GM18867 (cell line): ENCODE data around the gene KCTD18.
A peak's percentile ranks its signal among the peaks of the same experiment; 100 is the strongest.

ENCODE experiments used
- ATAC-seq: cut with Tn5 transposase; IDR thresholded peaks from one replicate; pipeline ENCODE4 v1.9.1; 2021; ENCODE audit warnings: mild to moderate bottlenecking, moderate library complexity; ENCODE audit not compliant: unreplicated experiment

Gene KCTD18

DNA sequence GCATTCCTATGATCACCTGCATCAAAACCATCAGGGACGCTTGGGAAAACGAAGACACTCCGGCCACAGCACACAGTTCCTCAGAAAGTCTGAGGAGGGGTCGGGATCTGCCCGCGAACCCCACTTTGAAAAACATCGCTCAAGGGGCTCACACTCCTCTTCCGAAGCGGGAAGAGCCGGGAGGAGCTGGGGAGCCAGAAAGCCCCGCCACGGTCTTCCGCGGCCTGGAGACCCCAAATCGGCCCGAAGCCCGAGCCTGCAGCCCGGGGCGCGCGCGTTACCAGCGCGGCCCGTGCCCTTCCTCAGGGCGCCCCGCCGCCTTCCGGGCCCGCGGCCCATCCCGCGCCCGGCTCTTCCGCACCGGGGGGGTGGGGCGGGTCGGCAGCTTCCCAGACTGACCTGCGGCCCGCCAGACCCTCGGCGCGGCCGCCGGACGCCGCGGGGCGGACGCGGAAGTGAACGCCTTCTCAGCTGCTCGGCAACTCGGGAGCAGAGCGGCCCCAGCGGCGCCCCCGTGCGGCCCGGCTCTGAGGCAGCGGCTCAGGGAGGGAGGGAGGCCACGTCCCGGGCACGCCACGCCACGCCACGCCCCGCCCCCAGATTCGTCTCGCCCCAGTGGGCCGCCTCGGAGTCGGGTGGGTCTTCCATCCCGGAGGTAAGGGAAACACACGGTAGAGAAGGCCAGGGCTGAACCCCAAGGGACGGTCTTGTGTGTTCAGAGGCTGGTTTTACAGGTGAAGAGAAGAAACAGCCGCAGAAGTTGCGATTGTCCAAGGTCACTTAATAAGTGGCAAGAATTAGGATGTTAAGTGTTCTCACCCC, at the start of gene KCTD18:
Gene KCTD18, minus strand, starts transcription at position 457 of the 822 bp plus-strand sequence. CDS start 3,052 bp downstream, outside the sequence.
- peak; percentile 99 for ATAC-seq

DNA sequence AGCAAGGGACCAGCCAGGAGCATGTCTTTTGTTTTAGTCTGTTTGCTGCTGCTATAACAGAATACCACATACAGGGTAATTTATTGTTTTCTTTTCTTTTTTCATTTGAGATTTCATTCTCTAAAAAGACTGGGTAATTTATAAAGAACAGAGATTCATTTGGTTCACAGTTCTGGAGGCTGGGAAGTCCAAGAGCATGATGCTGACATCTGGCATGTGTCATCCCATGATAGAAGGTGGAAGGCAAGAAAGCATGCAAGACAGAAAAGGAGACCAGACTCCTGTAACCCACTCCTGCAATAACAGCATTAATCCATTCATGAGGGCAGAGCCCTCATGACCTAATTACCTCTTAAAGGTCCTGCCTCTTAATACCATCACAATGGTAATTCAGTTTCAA, 30.9 kb upstream of the KCTD18 start:
- ATAC-seq, result no peak

DNA sequence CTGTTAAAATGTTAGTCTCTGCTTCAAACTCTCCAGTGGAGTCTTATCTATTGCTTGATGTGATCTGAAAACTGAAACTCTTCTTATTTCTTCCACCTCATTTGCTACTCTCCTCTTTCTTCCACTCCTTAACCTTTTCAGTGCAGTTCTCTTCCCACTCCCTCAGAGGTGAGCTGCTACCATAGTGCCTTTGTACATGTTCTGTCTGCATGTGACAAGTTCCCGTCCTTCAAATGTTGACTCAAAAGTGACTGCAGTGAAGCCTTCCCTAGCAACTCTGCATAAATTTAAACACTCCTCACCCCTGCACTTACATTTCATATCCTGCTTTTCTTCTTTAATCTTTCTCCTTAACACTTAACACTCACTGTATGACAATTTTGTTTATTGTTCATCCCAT, 28.3 kb upstream of the KCTD18 start:
- ATAC-seq, result no peak

DNA sequence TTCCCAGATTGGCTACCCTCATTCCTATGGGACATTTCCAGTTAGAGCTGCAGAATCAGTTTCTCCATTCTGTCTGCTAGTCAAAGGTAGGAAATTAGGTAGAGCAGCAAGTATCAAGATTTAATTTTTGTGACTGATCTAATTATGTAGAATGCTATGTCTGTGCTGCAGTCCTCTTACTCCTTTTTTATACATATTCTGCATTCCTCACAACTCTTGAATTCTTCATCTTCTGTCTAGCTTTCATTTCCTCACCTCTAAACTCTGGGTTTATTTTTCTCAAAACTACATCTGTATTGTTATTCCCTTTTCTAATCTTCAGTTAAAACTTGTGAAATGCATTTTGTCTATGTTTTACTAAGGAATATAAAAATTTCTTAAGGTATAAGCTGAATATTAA, 24.7 kb upstream of the KCTD18 start:
- ATAC-seq, result no peak

DNA sequence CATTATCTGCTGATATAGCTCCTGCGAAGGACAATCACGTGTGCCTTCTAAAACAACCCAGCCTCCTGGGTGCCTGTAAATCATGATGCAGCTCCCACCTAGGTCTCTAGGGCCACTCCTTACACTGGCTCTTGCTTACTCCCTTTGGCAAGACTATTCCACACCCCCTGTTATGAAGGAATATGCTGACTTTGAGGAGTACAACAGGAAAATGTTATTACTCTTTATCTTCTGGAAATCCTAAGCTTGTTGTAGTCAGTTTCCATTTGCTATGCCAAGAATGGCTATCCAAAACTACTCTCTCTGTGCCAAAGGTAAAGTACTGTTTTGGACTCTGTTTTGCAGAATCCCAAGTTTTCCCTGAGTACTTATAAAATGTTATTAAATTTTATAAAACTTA, 23.9 kb upstream of the KCTD18 start:
- no peak for ATAC-seq

DNA sequence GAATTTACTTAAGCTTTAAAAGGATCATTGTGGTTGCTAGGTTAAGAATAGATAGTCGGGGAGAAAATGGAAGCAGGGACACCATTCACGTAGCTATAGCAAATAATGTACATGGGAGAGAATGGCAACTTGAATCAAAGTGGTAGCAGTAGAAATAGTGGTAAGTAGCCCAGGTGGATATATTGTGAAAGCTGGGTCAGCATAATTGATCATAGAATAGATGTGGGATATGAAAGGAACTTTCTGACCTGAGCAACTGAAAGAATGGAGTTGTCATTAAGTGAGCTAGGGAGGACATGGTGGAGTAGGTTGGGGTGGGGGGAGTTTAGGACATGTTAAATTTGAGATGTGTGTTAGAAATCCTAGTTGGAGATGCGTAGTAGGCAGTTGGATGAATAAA, 18.4 kb upstream of the KCTD18 start:
- no peak for ATAC-seq

DNA sequence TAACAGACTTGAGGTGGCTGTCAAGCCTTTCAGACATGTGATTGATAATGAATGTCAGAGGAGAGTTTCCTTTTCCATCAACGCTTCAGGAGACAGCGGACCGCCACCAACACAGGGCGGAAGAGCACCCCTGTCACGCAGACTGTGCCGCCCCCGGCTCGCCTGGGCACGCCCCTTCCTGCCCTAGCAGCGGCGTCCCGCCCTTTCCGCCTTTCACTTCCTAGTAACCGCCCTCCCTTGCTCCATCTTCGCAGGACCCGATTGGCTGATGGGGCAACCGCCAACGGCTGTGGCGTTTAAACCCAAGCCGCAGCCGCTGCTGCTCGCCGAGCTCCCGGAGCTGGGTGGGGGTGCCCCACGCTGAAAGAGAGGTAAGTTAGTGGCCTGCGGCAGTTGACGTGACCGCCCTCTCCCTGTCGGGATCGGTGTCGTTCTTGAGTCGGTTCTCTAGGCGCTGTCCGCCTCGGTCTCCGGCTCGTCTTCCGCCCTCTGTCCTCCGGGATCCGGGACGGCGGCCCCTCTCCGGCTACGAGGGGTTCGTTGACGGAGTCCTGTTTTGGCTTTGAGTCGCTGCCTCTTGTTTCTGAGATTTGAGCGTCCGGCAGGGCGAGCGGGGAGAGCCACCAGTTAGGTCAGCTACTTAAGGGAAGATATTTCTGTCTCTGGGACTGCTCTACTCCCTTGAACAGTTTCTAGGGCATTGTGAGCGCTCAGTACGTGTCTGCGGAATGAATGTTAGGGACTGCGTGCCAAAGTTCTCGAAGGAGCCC, 16.2 kb upstream of the KCTD18 start, which contains the start of gene SGO2:
Gene SGO2, plus strand, starts transcription at position 326 of the 770 bp plus-strand sequence. CDS start 6,769 bp downstream, outside the sequence.
- peak; percentile 100 for ATAC-seq

DNA sequence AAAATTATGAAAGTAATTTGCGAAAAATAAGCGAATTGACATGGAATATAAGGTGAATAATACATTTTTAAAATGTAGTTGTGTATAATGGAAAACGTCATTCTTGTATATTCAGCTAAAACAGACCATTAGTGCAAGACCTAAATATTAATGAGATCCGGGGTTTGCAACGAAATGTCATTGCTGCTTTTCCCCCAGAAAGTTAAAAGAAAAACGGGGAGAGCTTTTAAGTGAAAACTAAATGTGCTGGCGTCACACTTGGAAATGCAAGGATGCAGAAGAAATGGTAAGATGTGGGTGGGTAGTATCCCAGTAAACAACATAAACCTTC, 15.6 kb upstream of the KCTD18 start:
- no peak for ATAC-seq

DNA sequence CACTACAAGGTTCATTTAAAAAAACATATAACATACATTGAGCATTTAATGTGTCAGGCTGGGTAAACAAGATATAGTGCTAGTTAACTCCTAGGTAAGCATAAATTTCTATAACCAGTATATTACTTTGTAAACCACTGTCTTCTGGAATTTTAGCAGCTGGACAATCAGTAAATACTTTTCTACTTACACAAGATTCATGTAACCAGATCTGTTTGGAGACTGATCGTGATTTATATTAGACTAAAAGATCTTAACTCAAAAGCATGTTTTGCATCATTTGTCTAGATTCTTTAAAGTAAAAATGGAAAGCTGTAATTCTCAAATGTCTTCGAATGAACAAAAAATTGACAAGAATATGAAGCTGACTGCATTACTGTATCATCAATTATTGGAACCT, 15.2 kb upstream of the KCTD18 start:
- no peak for ATAC-seq

DNA sequence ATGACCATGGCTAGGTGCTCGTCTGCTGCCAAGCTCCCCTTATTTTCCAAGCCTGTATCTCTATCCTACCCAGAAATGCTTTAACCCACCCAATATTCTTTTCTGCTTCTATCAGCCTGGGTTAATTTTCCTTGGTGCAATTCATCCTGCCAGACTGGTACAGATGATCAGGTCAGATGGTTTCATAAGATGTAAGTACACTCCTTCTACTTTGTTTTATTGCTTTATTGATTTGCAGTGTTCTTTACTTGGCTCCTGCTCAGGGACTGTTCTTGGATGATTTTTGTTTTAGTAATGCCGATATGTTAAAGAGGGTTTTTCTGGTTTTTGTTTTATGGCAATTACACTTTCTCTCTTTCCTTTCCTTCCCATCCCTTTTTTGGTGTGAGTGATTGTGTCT, 13.7 kb upstream of the KCTD18 start:
- ATAC-seq, result no peak

DNA sequence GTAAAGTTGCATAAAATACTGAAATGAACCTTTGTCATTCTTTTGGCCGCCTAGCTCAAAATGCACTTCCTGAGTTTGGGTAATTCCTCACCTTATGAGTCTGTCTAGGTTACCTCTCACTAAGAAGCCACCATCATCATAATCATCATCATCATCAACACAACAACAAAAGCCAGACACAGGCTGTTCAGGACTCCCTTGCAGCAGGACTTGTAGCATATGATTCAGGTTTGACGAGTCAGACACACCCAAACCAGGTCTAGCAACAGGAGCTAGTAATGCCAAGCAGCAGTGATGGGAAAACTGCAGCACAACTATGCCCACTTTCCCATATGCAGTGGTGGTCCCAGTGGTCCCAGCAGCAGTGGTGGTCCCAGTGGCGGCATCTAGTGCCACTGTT, 13.3 kb upstream of the KCTD18 start:
- ATAC-seq, result no peak

DNA sequence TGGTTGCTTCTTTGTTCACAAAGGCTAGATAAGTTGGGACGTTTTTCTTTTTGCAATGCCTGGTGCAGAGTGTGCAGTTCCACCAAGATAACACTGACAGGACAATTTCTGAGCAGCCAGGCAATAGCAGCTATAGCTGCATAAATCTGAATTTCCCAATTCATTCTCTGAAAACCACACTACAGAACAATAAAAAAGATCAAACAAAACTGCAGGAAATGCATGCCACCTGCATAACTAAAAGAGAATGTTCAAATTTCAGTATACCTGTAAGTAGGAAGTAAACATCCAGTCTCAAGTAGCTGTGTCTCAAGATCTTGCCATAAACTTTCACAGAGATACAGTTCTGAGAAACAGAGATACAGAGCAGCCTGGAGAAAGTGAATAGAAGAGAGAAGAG, 5.3 kb upstream of the KCTD18 start:
- no peak for ATAC-seq

DNA sequence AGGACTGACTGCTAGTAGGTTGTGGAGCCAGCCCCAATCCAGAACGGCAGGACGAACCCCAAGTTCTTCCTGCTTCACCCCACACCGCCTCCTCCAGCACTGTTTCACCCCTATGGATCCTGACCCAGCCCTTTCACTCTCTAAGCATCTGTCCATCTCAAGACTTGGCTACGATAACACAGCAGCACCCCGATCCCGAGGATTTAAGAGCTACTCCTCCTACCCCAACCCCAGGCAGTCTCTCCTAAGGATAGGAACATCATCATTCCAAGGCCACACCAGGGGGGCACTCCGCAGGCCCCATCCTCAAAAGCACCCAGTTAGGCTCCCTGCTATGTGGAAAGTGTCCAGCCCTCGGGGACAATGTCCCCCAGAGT, 645 bp downstream of the KCTD18 start:
- ATAC-seq, result peak; percentile 2

DNA sequence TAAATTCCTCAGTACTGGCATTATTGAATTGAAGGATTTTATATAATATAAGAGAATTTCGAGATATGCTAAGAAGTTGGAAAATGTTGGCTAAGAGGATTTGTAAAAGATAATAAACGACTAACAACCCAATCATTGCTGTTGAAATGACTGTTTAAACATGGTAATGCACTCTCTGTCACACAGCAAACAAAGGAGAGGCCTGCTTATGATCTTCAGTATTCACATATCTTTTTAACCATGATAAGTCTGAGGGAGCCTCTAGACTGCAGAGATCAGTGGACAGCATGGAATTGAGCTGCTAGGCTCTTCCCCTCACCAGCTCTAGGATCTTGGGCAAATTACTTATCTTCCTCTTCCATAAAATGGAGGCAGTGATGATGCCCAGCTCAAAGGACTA, 2.7 kb downstream of the KCTD18 start:
- no peak for ATAC-seq

DNA sequence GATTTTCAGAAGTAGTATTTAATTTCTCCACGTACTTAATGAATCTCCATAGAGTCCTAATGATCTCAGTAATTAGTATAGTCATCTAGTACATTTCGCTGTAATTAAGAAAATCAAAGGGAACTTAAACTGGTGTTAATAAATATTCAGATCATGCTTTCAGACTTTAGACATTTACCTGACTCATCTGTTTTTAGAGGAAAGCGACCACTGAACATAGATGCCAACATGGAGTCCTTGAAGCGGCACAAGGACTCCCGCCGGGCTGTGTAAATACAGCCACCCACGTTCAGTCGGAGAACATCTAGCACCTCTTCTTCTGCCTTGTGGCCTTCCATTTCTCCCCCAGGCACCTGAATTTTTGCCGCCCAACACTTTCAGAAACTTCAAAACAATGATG, 3.2 kb downstream of the KCTD18 start:
- no peak for ATAC-seq

DNA sequence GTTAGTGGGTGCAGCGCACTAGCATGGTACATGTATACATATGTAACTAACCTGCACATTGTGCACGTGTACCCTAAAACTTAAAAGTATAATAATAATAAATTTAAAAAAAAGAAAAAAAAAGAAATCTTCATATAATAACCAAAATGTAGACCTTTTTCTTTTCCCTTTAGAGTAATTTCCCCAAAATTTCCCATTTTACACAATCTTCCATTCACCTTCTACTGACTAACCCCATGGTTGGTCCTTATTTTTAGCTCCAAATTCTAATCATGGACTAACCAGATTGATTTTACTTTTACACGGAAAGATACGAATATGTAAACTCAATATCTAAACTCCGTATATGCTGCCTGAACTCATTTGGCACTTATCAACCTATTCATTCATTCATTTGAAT, 7.7 kb downstream of the KCTD18 start:
- no peak for ATAC-seq

DNA sequence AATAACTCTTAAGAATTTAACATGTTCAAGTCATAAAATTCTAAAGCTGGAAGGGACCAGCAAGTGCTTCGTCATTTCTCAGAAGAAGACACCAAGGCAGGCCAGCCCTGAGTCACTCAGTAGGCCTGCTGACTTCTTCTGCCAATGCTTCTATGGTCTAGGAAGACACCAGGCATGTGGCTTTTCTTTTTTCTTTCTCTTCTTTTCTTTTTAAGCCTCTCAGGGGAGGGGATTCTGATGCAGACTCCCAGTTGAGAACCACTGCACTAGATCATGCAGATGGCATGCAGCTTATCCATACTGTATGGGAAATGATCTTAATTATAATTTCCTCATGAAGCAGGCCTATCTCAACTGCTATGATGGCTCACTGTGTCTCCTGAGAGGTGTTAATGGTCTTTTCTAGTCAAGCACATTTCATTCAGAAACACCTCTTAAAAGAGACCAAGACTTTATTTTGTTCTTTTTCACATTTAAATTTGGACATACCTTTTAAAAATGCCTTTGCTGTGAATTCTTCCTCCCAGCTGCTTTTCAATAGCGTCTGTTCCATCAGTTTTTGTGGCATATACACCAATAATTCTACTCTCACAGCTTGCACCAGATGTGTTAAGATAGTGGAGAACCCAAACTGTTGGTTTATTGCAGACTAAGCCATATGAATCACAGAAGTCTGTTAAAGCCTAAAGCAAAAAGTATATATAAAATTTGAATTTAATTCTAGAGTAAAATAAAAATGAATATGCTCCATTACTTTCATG, 11.3 kb downstream of the KCTD18 start:
- ATAC-seq, result no peak

DNA sequence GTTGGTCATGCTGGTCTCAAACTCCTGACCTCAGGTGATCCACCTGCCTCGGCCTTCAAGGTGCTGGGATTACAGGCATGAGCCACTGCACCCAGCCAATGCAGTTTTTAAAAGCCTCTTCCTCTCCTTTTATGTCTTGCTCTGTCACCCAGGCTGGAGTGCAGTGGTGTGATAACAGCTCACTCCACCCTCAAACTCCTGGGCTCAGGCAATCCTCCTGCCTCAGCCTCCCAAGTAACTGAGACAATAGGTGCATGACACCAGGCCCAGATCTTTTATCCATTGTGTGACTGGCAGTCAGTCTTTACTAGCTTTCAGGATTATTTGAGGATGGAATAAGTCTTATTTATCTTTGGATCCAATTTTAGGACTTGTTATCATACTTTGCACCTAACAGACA, 13.2 kb downstream of the KCTD18 start:
- ATAC-seq, result no peak

DNA sequence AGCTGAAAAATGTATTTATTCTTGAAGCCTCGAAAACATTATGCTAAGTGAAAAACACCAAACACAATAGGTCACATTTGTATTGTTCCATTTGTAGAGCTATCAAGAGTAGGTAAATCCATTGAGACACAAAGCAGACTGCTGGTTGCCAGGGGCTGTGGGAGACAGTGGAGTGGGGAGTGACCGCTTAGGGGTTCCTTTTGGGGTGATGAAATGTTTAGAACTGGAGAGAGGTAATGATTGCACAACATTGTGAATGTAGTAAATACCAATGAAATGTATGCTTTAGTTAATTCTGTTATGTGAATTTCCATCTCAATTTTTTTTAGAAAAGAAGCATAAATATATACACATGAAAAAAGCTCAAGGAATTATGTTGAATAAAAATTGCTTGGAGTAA, 15.8 kb downstream of the KCTD18 start:
- ATAC-seq, result no peak

DNA sequence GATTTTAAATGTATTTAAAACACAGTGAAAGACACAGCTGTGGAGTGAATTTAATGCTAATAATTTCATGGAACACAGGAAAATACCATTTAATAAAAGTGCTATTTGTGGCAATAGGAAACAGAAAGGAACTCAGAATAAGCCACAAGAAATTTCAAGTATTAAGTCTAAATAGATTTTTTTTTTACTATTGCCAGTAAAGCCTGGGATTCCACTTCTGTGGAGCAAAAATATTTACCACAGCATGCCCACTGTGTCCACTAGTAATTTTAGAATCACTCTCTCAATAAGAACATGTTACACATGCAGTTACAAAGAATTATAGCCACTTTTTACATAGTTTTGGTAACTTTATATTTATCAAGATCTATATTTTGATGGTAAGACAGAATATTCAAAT, 17.2 kb downstream of the KCTD18 start:
- ATAC-seq, result no peak

DNA sequence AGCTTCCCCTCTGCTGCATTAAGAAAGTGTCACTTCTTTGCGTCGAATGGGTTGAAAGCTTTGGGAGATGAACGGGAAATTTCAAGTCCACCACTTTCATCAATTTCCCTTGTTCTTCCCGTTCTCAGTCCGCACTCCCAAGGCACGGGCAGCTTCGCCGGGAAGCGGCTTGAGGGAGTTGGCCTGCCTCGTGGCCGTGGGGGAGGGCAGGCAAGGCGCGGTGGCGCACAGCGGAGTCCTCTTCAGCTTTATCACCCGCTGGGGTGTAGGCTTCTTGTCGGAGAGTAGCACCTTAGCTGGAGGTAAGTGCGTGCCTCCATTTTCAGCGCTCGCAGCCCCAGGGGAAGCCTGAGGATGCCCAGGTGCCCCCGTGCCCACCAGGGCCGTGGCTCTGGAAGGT, 19.9 kb downstream of the KCTD18 start:
- ATAC-seq, result no peak

DNA sequence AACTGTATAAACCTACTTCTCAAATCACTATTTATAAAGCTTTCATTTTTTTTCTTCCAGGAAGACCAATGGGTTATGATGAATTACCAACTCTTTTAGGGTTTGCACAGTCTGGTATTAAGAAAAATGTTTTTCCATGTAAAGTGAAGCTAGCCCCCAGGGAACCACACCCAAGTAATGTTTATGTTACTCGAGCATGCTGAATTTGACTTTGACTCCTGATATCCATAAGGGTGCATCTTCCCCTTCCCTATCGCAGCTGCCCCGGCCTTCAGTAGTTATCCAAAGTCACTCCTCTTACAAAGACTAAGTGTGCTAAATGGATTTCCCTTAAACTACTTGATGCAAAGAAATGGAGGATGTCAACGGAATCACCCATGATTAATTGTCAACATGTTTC, 21.7 kb downstream of the KCTD18 start:
- no peak for ATAC-seq
